HEK293 (cell line): ENCODE measurements around the gene SAMD4A.

ENCODE experiments used
- CTCF ChIA-PET: fragments of 350-600 bp; formaldehyde crosslinking; extraction: SDS; loops from one replicate; lab custom pipeline; 2021; ENCODE audit warnings: antibody characterized with exemption; lab: Yijun Ruan, JAX
- POLR2A ChIA-PET: fragments of 300-600 bp; formaldehyde crosslinking; extraction: SDS; loops from one replicate; lab custom pipeline; 2020; ENCODE audit warnings: antibody characterized with exemption, inconsistent platforms; lab: Yijun Ruan, JAX
- H3K27ac ChIP-seq: fragments of 200-500 bp; sonication (Bioruptor generic); 2 replicates; pipeline ENCODE4 v1.5.1; 2014; ENCODE audit warnings: low read depth, low read length, control low read depth, inconsistent platforms; ENCODE audit errors: extremely low read depth
- H3K36me3 ChIP-seq, 2 experiments: fragments of 200-500 bp in 1 of 2; sonication (Bioruptor generic) in 1 of 2; 1 replicate in 1 of 2; 2 replicates in 1 of 2; pipeline ENCODE4 v1.5.1; 2014 to 2017; ENCODE audit warnings: inconsistent platforms in 2 of 2, low read length in 2 of 2; ENCODE audit not compliant: control insufficient read depth in 2 of 2, insufficient read depth in 1 of 2
- H3K4me1 ChIP-seq: fragments of 200-500 bp; sonication (Bioruptor generic); 2 replicates; pipeline ENCODE4 v1.5.1; 2014; ENCODE audit warnings: mild to moderate bottlenecking, low read length, inconsistent platforms; ENCODE audit not compliant: control insufficient read depth, insufficient read depth
- H3K4me3 ChIP-seq: 2 replicates; pipeline ENCODE4 v1.5.1; 2011; ENCODE audit warnings: low read depth, mild to moderate bottlenecking, control low read depth, low read length, moderate library complexity
- H3K9me3 ChIP-seq: fragments of 200-500 bp; sonication (Bioruptor generic); 2 replicates; pipeline ENCODE4 v1.5.1; 2014; ENCODE audit warnings: low read depth, low read length, inconsistent platforms; ENCODE audit not compliant: control insufficient read depth, insufficient read depth
- BCL11A ChIP-seq: fragments of 450-650 bp; formaldehyde crosslinking; IDR thresholded peaks from 2 replicates; pipeline ENCODE4 v1.5.1; 2016; ENCODE audit warnings: low read depth, missing biosample characterization, missing genetic modification characterization
- ELK4 ChIP-seq: IDR thresholded peaks from 2 replicates; pipeline ENCODE4 v1.6.1; 2011; ENCODE audit warnings: mild to moderate bottlenecking, low read depth, low read length, borderline replicate concordance
- PBX3 ChIP-seq: sonication (generic); formaldehyde crosslinking; IDR thresholded peaks from 2 replicates; pipeline ENCODE4 v1.8.1; 2022; ENCODE audit warnings: mild to moderate bottlenecking, moderate library complexity, missing genetic modification reagents
- PRDM10 ChIP-seq: fragments of 450-650 bp; formaldehyde crosslinking; IDR thresholded peaks from 2 replicates; pipeline ENCODE4 v1.5.1; 2016; ENCODE audit warnings: missing biosample characterization, missing genetic modification characterization
- REST ChIP-seq: fragments of 450-650 bp; formaldehyde crosslinking; IDR thresholded peaks from 2 replicates; pipeline ENCODE4 v1.5.1; 2016; ENCODE audit warnings: missing biosample characterization, missing genetic modification characterization
- SP2 ChIP-seq: fragments of 450-650 bp; formaldehyde crosslinking; IDR thresholded peaks from 2 replicates; pipeline ENCODE4 v1.5.1; 2016; ENCODE audit warnings: missing biosample characterization, missing genetic modification characterization
- ZEB2 ChIP-seq: fragments of 450-650 bp; formaldehyde crosslinking; IDR thresholded peaks from 2 replicates; pipeline ENCODE4 v1.5.1; 2016; ENCODE audit warnings: missing biosample characterization, missing genetic modification characterization
- ZFP3 ChIP-seq: fragments of 450-650 bp; formaldehyde crosslinking; IDR thresholded peaks from 2 replicates; pipeline ENCODE4 v1.5.1; 2016; ENCODE audit warnings: low read depth, missing biosample characterization, missing genetic modification characterization
- ZNF146 ChIP-seq: fragments of 450-650 bp; formaldehyde crosslinking; IDR thresholded peaks from 2 replicates; pipeline ENCODE4 v1.5.1; 2016; ENCODE audit warnings: missing biosample characterization, missing genetic modification characterization
- ZNF2 ChIP-seq: fragments of 450-650 bp; formaldehyde crosslinking; IDR thresholded peaks from 2 replicates; pipeline ENCODE4 v1.5.1; 2016; ENCODE audit warnings: missing biosample characterization, missing genetic modification characterization
- ZNF223 ChIP-seq: fragments of 450-650 bp; formaldehyde crosslinking; IDR thresholded peaks from 2 replicates; pipeline ENCODE4 v1.5.1; 2016; ENCODE audit warnings: missing biosample characterization, missing genetic modification characterization
- ZNF449 ChIP-seq: fragments of 450-650 bp; formaldehyde crosslinking; IDR thresholded peaks from 2 replicates; pipeline ENCODE4 v1.5.1; 2017; ENCODE audit warnings: missing biosample characterization, mild to moderate bottlenecking, missing genetic modification characterization, moderate library complexity
- ZNF548 ChIP-seq: fragments of 450-650 bp; formaldehyde crosslinking; IDR thresholded peaks from 2 replicates; pipeline ENCODE4 v1.5.1; 2016; ENCODE audit warnings: missing biosample characterization, missing genetic modification characterization
- ZNF670 ChIP-seq: fragments of 450-650 bp; formaldehyde crosslinking; IDR thresholded peaks from 2 replicates; pipeline ENCODE4 v1.5.1; 2016; ENCODE audit warnings: missing biosample characterization, missing genetic modification characterization, low read depth
- ZNF704 ChIP-seq: fragments of 450-650 bp; formaldehyde crosslinking; IDR thresholded peaks from 2 replicates; pipeline ENCODE4 v1.5.1; 2016; ENCODE audit warnings: missing biosample characterization, missing genetic modification characterization
- ZNF747 ChIP-seq: fragments of 450-650 bp; formaldehyde crosslinking; IDR thresholded peaks from 2 replicates; pipeline ENCODE4 v1.5.1; 2016; ENCODE audit warnings: missing biosample characterization, missing genetic modification characterization
- ZNF837 ChIP-seq: fragments of 450-650 bp; formaldehyde crosslinking; IDR thresholded peaks from 2 replicates; pipeline ENCODE4 v1.5.1; 2016; ENCODE audit warnings: missing biosample characterization, missing genetic modification characterization

SAMD4A gene

GRCh38 chr14:54538055-54538454 is 28.9 kb upstream of the SAMD4A start:
- no peak overlapping the region for H3K4me3 ChIP-seq
- H3K9me3 ChIP-seq, result no peaks in the 10 kb centered on the region
- ChIA-PET CTCF (no interaction called here), POLR2A (no interaction called here)
- H3K27ac ChIP-seq, result no peak overlapping the region
- TF ChIP-seq ZNF837 (tag by site-specific recombination) (no peak), ZNF548 (tag by site-specific recombination) (no peak), ELK4 (no peak), BCL11A (no peak), ZNF223 (tag by site-specific recombination) (no peak), ZNF449 (no peak), SP2 (tag by site-specific recombination) (no peak), ZNF704 (no peak), ZNF670 (tag by site-specific recombination) (no peak), ZNF146 (tag by site-specific recombination) (no peak), ZEB2 (tag by site-specific recombination) (no peak), ZNF2 (tag by site-specific recombination) (no peak), ZFP3 (tag by site-specific recombination) (no peak), ZNF747 (tag by site-specific recombination) (no peak), REST (tag by site-specific recombination) (no peak), PRDM10 (tag by site-specific recombination) (no peak), PBX3 (no peak)
- no peaks in the 10 kb centered on the region for H3K4me1 ChIP-seq
- peaks cover 14% of the 10 kb centered on the region in 2 experiments for H3K36me3 ChIP-seq
